Muscle of back (tissue), 11 donors: Measurements from ENCODE around the gene BST1. TPM values are rescaled to one million over a fixed set of nuclear protein-coding genes. Genes with fewer than 3 reads are reported as not detected.

Source experiments
- DNase-seq, 3 donors: peaks; one replicate each; pipeline versions ENCODE4 v3.0.0 to v3.0.0-alpha.2; 2013
- polyA plus RNA-seq, 10 donors: library from polyadenylated mRNA; unstranded; fragments of 120-200 nt; gene quantifications; one replicate each; pipeline ENCODE4 v1.2.1, GENCODE V29; 2013; ENCODE audit not compliant: insufficient read length in 10 of 10

Gene BST1
- polyA plus RNA-seq, 10 donors = 3.0 to 6.5 (median 4.4) TPM

DNA sequence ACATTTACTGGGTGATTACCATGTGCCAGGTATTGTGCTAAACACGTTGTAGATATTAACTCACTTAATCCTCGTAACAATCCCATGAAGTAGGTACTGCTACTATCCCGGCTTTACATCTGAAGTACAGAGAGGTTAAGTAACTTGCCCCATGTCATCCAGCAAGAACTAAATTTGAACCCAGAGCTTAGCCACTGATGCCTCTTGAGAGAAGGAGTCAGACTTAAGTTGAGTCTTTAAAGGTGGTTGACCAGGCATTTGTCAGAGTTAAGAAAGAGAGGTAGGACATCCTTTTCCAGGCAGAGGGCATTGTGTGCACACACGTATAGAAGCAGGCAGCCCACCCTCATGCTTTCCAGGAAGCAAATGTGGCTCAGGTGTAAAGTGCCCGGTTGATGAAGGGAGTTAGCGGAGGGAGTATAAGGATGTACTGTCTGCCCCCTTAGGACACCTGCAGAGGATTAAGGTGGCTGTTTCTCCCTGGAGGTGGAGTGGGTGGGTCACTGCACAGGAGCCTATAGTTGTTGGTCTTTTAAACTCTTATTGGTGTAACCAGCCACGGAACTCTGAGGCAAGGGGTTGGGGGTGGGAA is 74.9 kb downstream of the BST1 start:
- DNase-seq = no peak

DNA sequence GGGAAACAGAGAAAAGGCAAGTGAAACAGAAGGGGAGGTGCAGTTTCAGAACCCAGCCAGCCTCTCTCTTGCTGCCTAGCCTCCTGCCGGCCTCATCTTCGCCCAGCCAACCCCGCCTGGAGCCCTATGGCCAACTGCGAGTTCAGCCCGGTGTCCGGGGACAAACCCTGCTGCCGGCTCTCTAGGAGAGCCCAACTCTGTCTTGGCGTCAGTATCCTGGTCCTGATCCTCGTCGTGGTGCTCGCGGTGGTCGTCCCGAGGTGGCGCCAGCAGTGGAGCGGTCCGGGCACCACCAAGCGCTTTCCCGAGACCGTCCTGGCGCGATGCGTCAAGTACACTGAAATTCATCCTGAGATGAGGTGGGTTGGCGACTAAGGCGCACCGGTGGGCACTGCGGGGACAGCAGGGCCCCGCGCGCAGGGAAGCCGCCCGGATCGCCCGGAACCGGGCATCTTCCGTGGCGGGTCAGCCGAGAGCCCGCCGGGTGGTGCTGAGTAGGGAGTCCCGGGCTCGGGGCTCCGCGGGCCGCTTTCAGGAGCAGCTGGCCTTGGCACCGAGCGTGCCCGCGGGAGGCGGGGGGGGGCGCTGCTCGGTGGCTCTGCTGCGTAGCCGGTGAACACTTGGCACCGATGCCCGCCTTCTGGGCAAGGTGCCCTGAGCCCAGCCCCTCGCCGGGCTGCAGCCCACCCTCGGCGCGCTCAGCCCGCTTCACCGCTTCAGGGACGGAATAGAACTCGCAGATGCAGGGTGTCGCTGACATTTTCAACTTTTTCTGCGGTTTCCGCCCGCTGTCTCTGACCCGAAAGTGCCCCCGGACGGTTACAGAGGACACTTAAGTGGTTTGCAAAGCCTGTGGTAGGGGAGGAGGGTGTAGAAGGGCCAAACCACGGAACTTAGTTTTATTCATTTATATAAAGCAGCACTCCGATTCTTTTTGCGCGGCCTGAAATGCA is 75.7 kb downstream of the BST1 start, which contains the start of gene CD38:
Gene CD38, plus strand, starts transcription at position 40 of the 953 bp plus-strand sequence. Its CDS starts 87 bp downstream, at position 127.
- DNase-seq = peak in 1 of 3 donors; percentile 63

DNA sequence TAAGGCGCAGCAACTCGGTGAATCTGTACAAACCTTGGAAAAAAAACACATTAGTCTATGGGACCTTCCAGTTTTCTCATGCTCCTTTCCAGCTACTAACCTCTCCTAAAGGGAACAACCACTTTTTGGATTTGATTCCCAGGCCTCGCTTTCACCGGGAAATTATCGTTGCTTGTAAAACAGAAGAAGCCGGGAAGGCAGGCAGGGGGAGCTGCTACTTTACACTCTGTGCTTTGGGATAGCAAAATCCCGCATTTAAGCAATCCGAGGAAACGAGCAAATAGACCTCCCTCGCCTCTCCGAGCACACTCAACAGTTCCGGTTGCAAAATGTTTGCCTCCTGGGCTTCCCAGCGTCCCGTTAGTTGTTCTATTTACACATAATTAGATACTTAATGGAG is 76.4 kb downstream of the BST1 start:
- peak; percentile 45 to 84 (median 75) for DNase-seq

DNA sequence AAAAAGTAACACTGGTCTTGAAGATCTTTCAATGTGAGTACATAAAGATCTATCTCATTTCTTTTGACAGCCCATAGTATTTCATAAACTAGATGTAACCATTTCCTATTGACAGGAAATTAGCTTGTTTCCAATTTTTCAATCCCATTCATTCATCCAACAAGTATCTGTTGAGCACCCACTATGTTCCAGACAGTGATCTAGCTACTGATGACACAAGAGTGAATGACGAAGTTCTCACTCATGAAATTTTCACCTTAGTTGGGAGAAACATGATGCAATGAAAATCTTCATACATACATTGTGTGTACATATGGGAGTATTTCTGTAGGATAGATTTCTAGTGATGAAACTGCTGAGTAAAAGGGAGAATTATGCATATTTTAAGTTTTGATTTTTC is 76.9 kb downstream of the BST1 start:
- no peak for DNase-seq

DNA sequence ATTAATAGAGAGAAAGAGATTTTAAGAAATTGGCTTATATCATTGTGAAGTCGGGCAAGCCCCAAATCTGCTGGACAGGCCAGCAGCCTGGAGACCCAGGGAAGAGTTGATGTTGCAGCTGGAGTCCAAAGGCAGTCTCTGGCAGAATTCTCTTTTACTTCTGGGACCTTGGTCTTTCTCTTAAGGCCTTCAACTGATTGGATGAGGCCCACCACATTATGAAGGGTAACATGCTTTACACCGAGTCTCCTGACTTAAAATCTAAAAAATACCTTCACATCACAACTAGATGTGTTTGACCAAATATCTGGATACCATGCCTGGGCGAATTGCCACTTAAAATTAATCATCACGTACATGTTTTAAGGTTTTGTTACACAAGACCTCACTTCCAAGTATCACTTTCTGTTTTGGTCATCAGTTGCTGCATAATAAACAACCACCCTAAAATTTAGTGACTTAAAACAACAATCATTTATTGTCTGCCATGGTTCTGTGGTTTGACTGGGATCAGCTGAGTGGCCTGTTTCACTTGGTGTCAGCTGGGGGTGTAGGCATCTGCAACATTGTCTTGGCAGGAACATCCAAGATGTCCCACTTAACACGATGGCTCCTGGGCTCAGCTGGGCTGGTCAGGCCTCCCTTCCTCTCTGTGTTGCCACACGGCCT is 78.7 kb downstream of the BST1 start:
- no peak for DNase-seq

Other genes with a start within 250 kb of the BST1 start
- gene CC2D2A, start 233.2 kb upstream of the BST1 start, polyA plus RNA-seq = 10 to 100 TPM; 11.1 to 25.3 (median 14.5) TPM
- gene FBXL5, start 47.7 kb upstream of the BST1 start, polyA plus RNA-seq = 10 to 100 TPM; 62.5 to 91.4 (median 73.1) TPM
- gene FAM200B, start 21.2 kb upstream of the BST1 start, polyA plus RNA-seq = 10 to 100 TPM; 27.3 to 37.1 (median 31.4) TPM
- gene CD38, start 75.3 kb downstream of the BST1 start, polyA plus RNA-seq = 1 to 10 TPM in 7 of 10 donors, under 1 TPM in 3; 0.53 to 2.1 (median 1.1) TPM
- gene FGFBP1, start 235.7 kb downstream of the BST1 start, polyA plus RNA-seq = under 1 TPM in 4 of 10 donors, not detected in 6; 0.12 to 0.25 (median 0.19) TPM